Inflammatory macrophage (primary cell): ENCODE data around the gene PHLPP1.
"Not testable (repeated sequence)": the region's sequence is repeated elsewhere in the genome, so short reads cannot be mapped to it uniquely, and the experiment has no call there.

Experiments used
- DNase-seq, 2 donors: peaks; one replicate each; pipeline ENCODE4 v3.0.0-alpha.2; 2020 to 2022
- total RNA-seq, 18 experiments: gene quantifications; one replicate each; lab custom pipeline; 2026; ENCODE audit warnings: mixed read lengths in 6 of 18, inconsistent platforms in 2 of 18; lab: John Stamatoyannopoulos, UW

The PHLPP1 gene
- 7.0 to 21.8 (median 14.8) reads per million in 18 experiments for total RNA-seq

DNA sequence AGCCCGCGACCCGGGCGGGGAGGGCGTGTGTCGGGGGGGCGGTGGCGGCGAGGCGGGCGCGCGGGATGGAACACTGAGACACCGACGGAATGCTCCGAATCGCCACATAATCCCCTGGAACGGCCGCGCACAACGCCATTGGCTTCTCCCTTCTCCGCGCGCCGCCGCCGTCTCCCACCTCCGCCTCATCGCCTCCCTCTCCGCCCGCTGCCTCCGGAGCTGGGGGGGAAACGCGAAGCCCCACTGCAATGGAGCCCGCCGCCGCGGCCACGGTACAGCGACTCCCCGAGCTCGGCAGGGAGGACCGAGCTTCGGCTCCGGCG lies at the start of gene PHLPP1:
PHLPP1 (plus strand) TSS at position 106 of the 323 bp plus-strand sequence; CDS start at position 249, 143 bp downstream.
- no peak for DNase-seq

DNA sequence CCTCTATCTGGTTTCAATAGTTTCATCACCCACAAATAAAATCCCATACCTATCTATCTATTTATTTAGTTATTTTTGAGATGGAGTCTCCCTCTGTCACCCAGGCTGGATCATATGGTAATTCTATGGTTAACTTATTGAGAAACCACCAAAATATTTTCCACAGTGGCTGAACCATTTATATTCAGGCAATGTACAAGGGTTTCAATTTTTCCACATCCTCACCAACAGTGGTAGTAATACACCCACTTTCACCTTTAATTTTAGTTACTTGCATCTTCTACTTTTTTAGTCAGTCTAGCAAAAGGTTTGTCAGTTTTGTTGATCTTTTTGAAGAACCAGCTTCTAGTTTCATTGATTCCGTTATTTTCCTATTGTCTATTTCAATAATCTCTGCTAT lies 46.1 kb upstream of the PHLPP1 start:
- DNase-seq, result no peak

DNA sequence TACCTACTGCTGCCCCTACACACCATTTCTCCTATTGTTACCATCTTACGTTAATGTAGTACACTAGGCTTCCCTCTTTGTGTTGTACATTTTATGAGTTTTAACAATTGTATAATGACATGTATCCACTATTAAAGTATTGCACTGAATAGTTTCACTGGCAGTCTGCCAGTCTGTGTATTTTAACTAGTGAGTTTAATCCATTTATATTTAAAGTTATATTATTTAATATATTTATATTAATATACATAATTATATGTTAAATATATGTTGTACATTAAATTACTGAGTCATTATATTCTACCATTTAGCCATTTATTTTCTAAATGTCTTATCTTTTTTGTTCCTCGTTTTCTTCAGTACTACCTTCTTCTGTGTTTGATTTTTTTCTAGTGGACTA lies 44.8 kb upstream of the PHLPP1 start:
- no peak for DNase-seq

- DNase-seq, result no peak
Measured at GRCh38 chr18:62672600-62672999, 42.7 kb upstream of the PHLPP1 start.

DNA sequence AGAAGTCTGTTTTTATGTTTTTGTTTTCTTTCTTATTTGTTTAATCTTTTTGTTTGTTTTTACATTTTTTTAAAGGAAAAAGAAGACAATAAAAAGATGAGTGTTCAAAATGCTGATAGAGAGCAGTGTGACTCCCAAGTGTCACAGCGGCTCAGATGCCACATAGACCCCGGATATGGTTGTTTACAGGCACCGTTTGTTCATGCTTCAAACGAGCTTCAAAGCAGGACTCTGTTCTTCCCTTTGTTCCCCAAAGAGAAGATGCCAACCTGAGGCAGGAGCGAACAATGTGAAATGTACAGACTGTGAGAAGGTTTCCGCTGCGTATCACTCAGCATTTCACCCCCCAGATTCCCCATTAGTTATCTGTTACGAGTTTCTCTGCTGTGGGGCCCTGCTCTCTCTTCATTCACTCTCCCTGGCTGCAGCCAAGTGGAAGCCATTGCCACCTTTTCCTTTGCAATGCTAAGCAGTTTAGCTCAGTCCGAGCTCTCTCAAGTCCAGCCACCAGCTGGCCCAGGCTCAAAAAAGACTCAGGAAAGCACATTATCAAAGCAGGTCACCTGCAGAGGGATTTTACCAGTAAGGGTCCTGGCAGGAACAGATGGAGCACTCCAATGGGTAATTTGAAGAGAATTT lies 36.4 kb upstream of the PHLPP1 start:
- no peak for DNase-seq

GRCh38 chr18:62682371-62682770 lies 33.0 kb upstream of the PHLPP1 start:
- DNase-seq, result no peak

- DNase-seq, result no peak
Measured at GRCh38 chr18:62683935-62684334, 31.4 kb upstream of the PHLPP1 start.

- no peak for DNase-seq
Measured at GRCh38 chr18:62688743-62689317, 26.5 kb upstream of the PHLPP1 start.

DNA sequence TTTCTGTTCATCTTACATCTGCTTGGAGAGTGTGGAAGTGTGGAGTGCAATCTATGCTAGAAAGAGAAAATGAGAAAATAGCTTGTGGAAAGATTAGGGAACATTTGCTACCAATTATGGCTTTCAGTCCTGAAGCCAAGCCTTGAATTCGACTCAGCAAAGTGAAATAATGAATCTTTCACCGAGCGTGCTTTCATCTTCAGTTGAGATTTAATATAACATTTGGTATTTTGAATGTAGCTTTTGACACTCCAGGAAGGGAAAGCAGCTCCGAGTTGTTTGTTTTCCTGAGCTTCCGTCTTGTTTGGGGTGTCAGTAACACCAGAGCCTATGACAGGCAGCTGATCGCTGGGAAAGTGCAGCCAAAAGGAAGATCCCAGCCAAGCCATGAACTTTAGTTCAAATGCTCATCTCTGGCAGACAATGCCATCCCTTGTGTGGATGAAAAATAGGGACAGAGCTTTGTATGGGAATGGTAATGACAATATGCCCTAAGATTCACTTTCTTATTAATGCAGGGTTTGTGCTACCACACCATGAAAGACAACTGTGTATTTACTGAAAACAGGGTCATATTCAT lies 25.0 kb upstream of the PHLPP1 start:
- no peak for DNase-seq

- no peak for DNase-seq
Measured at GRCh38 chr18:62693659-62694058, 21.7 kb upstream of the PHLPP1 start.

DNA sequence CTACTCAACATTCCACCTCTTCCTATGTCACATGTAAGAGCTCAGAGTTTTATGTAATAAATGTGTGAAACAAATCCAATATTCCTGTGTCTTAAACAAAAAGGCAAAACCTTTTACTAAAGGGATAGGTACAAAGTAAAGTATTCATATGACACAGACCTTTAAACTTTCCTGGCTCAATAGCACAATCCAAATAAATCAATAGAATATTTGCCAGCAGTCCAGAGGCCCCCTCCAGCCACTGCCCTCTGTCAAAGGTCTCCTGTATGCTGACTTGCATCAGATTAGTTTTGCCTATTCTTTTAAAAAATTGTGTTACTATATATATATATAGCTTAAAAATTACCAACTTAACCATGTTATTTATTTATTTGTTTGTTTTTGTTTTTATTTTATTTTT lies 17.7 kb upstream of the PHLPP1 start:
- DNase-seq, result no peak

GRCh38 chr18:62702259-62702658 lies 13.1 kb upstream of the PHLPP1 start:
- DNase-seq, result peak; percentile 39 to 52

GRCh38 chr18:62706879-62707278 lies 8.5 kb upstream of the PHLPP1 start:
- DNase-seq, result not testable (repeated sequence)

GRCh38 chr18:62709908-62710307 lies 5.4 kb upstream of the PHLPP1 start:
- not testable (repeated sequence) for DNase-seq

DNA sequence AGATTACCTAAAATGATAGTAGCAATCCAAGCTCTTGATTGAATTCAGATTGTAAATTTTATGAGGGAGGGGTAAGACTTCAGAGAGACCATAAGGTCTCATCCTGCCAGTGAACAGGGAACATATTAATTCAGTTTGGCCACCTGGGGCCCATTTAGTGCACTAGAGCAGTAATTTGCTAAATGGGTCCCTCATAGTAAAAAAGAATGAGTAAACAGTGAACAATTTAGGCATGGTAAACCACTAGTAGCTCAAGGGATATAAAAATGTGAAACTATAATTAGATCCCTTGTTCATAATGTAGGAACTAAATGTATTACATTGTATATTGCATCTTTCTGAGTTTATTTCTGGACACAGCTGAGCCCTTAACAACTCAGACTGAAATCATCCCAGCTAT lies 4.9 kb upstream of the PHLPP1 start:
- DNase-seq, result no peak

GRCh38 chr18:62711781-62712180 lies 3.6 kb upstream of the PHLPP1 start:
- no peak for DNase-seq

- DNase-seq, result no peak
Measured at GRCh38 chr18:62713651-62714247, 1.6 kb upstream of the PHLPP1 start.

GRCh38 chr18:62714671-62715435 lies 488 bp upstream of the PHLPP1 start:
- peak; percentile 100 for DNase-seq

DNA sequence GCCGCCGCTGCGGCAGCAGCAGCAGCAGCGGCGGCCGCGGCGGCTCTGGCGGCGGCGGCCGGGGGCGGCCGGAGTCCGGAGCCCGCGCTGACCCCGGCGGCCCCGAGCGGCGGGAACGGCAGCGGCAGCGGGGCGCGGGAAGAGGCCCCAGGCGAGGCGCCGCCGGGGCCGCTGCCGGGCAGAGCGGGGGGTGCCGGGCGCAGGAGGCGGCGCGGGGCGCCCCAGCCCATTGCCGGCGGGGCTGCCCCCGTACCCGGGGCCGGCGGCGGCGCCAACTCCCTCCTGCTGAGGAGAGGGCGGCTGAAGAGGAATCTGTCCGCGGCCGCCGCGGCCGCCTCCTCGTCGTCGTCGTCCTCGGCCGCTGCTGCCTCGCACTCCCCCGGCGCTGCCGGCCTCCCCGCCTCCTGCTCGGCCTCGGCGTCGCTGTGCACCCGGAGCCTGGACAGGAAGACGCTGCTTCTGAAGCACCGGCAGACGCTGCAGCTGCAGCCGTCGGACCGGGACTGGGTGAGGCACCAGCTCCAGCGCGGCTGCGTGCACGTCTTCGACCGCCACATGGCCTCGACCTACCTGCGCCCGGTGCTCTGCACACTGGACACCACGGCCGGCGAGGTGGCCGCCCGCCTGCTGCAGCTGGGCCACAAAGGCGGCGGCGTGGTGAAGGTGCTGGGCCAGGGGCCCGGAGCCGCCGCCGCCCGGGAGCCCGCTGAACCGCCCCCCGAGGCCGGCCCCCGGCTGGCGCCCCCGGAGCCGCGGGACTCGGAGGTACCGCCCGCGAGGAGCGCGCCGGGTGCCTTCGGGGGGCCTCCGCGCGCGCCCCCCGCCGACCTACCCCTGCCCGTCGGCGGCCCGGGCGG lies 646 bp downstream of the PHLPP1 start:
- peak; percentile 57 to 69 for DNase-seq

- DNase-seq, result peak; percentile 13 to 27
Measured at GRCh38 chr18:62716619-62717168, 1.4 kb downstream of the PHLPP1 start.

DNA sequence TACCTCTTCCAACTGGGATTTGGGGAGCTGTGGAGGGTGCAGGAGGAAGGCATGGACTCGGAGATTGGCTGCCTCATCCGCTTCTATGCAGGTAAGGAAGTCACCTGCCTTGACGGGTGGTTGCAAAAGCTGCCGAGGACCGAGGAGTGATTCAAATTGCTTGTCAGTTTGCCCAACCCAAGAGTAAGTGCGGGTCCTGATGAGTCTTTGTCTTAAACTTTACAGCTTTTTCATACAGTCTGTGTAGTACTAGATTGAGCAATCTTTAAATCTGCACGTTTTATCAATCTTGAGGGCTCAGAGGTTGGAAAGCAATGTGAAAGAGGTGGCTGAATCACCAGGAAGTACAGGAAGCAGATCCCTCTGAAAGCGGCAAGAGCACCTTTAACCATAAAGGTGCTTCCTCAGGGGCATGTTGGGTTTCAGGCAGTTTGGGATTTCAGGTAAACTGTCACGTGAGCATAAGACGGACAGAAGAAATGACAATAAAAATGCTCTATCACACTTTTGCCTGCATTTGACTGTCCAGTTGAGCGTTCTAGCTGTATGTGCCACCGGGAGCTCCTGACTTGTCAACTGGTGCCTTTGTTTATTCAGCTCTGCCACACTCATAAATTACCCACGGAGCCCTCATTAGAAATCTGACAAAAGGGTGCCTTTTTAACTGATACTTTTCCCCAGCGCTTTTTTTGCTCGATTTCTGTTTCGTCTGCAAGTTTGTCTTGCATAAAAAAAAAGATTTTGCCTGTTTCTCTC lies 2.0 kb downstream of the PHLPP1 start:
- DNase-seq, result no peak
